Ishikawa (cell line): ENCODE data around the gene SMCO4.

Experiments used
- CEBPB ChIP-seq: IDR thresholded peaks from 2 replicates; pipeline ENCODE4 v1.6.1; 2012
- EGR1 ChIP-seq: IDR thresholded peaks from 2 replicates; pipeline ENCODE4 v1.6.1; 2012
- EP300 ChIP-seq: IDR thresholded peaks from 2 replicates; pipeline ENCODE4 v1.6.1; 2012; ENCODE audit warnings: borderline replicate concordance
- NFIC ChIP-seq: IDR thresholded peaks from 2 replicates; pipeline ENCODE4 v1.6.1; 2012
- TAF1 ChIP-seq: IDR thresholded peaks from 2 replicates; pipeline ENCODE4 v1.6.1; 2012; ENCODE audit warnings: low read depth, mild to moderate bottlenecking
- YY1 ChIP-seq: IDR thresholded peaks from 2 replicates; pipeline ENCODE4 v1.6.1; 2012; ENCODE audit warnings: low read depth
- TF ChIP-seq, protein P1 (sequence below): IDR thresholded peaks from 2 replicates; pipeline ENCODE4 v1.6.1; 2012; ENCODE audit warnings: low read depth, mild to moderate bottlenecking

- no peak for TF ChIP-seq CEBPB
- no peak for TF ChIP-seq EGR1
- TF ChIP-seq NFIC: no peak
- TF ChIP-seq TAF1: no peak
- TF ChIP-seq, protein P1, sequence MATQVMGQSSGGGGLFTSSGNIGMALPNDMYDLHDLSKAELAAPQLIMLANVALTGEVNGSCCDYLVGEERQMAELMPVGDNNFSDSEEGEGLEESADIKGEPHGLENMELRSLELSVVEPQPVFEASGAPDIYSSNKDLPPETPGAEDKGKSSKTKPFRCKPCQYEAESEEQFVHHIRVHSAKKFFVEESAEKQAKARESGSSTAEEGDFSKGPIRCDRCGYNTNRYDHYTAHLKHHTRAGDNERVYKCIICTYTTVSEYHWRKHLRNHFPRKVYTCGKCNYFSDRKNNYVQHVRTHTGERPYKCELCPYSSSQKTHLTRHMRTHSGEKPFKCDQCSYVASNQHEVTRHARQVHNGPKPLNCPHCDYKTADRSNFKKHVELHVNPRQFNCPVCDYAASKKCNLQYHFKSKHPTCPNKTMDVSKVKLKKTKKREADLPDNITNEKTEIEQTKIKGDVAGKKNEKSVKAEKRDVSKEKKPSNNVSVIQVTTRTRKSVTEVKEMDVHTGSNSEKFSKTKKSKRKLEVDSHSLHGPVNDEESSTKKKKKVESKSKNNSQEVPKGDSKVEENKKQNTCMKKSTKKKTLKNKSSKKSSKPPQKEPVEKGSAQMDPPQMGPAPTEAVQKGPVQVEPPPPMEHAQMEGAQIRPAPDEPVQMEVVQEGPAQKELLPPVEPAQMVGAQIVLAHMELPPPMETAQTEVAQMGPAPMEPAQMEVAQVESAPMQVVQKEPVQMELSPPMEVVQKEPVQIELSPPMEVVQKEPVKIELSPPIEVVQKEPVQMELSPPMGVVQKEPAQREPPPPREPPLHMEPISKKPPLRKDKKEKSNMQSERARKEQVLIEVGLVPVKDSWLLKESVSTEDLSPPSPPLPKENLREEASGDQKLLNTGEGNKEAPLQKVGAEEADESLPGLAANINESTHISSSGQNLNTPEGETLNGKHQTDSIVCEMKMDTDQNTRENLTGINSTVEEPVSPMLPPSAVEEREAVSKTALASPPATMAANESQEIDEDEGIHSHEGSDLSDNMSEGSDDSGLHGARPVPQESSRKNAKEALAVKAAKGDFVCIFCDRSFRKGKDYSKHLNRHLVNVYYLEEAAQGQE: no peak
- no peak for TF ChIP-seq EP300
- no peak for TF ChIP-seq YY1
Observed at GRCh38 chr11:93476796-93477195, 66.4 kb downstream of the SMCO4 start.
